ENCODE results near the gene NAALADL2. TPM values are rescaled to one million over a fixed set of nuclear protein-coding genes. Genes with fewer than 3 reads are reported as not detected.

NAALADL2 gene
- total RNA-seq, 1 donor from 2014 or later = 2.9 TPM

- TF ChIP-seq CTCF (IDR thresholded peaks at IDR 0.05; ENCODE audit: insufficient read depth, low read length, poor library complexity, severe bottlenecking) = no peak
- DNase-seq (ENCODE audit: low read depth) = no peak
- H3K36me3 ChIP-seq (ENCODE audit: control insufficient read depth, insufficient read depth, low read length) = no peaks in the 10 kb centered on the region
- no peaks in the 10 kb centered on the region for H3K27me3 ChIP-seq (ENCODE audit: control insufficient read depth, insufficient read depth, low read length)
- no peak overlapping the region for H3K4me3 ChIP-seq (ENCODE audit: low read depth, low read length)
These were observed 143.6 kb downstream of the NAALADL2 start for GRCh38 chr3:175002732-175003143.

- Histone ChIP-seq H3K36me3 (ENCODE audit: control insufficient read depth, insufficient read depth, low read length) (no peaks in the 10 kb centered on the region), H3K4me3 (ENCODE audit: low read depth, low read length) (no peak overlapping the region), H3K27me3 (ENCODE audit: control insufficient read depth, insufficient read depth, low read length) (no peaks in the 10 kb centered on the region)
- TF ChIP-seq CTCF (IDR thresholded peaks at IDR 0.05; ENCODE audit: insufficient read depth, low read length, poor library complexity, severe bottlenecking) = no peak
- no peak for DNase-seq (ENCODE audit: low read depth)
These were observed 144.5 kb downstream of the NAALADL2 start for GRCh38 chr3:175003590-175003989.

GRCh38 chr3:175005193-175005592 is 146.1 kb downstream of the NAALADL2 start:
- no peaks in the 10 kb centered on the region for H3K27me3 ChIP-seq (ENCODE audit: control insufficient read depth, insufficient read depth, low read length)
- DNase-seq (ENCODE audit: low read depth) = no peak
- no peak overlapping the region for H3K4me3 ChIP-seq (ENCODE audit: low read depth, low read length)
- TF ChIP-seq CTCF (IDR thresholded peaks at IDR 0.05; ENCODE audit: insufficient read depth, low read length, poor library complexity, severe bottlenecking) = no peak
- no peaks in the 10 kb centered on the region for H3K36me3 ChIP-seq (ENCODE audit: control insufficient read depth, insufficient read depth, low read length)

GRCh38 chr3:175005881-175006280 is 146.7 kb downstream of the NAALADL2 start:
- no peak for DNase-seq (ENCODE audit: low read depth)
- Histone ChIP-seq H3K27me3 (ENCODE audit: control insufficient read depth, insufficient read depth, low read length) (no peaks in the 10 kb centered on the region), H3K36me3 (ENCODE audit: control insufficient read depth, insufficient read depth, low read length) (no peaks in the 10 kb centered on the region), H3K4me3 (ENCODE audit: low read depth, low read length) (no peak overlapping the region)
- TF ChIP-seq CTCF (IDR thresholded peaks at IDR 0.05; ENCODE audit: insufficient read depth, low read length, poor library complexity, severe bottlenecking) = no peak

GRCh38 chr3:175007306-175007705 is 148.2 kb downstream of the NAALADL2 start:
- TF ChIP-seq CTCF (IDR thresholded peaks at IDR 0.05; ENCODE audit: insufficient read depth, low read length, poor library complexity, severe bottlenecking) = no peak
- Histone ChIP-seq H3K27me3 (ENCODE audit: control insufficient read depth, insufficient read depth, low read length) (no peaks in the 10 kb centered on the region), H3K36me3 (ENCODE audit: control insufficient read depth, insufficient read depth, low read length) (no peaks in the 10 kb centered on the region), H3K4me3 (ENCODE audit: low read depth, low read length) (no peak overlapping the region)
- no peak for DNase-seq (ENCODE audit: low read depth)

GRCh38 chr3:175009295-175009694 is 150.2 kb downstream of the NAALADL2 start:
- no peak for TF ChIP-seq CTCF (IDR thresholded peaks at IDR 0.05; ENCODE audit: insufficient read depth, low read length, poor library complexity, severe bottlenecking)
- Histone ChIP-seq H3K36me3 (ENCODE audit: control insufficient read depth, insufficient read depth, low read length) (no peaks in the 10 kb centered on the region), H3K27me3 (ENCODE audit: control insufficient read depth, insufficient read depth, low read length) (no peaks in the 10 kb centered on the region), H3K4me3 (ENCODE audit: low read depth, low read length) (no peak overlapping the region)
- no peak for DNase-seq (ENCODE audit: low read depth)

Measured in kidney epithelial cell (primary cell).